Activated gamma-delta T cell treated with Interleukin-2 at 50 U/mL for 16 hours (primary cell): Measurements from ENCODE around the gene NEBL.
"Not testable (repeated sequence)": the region's sequence is repeated elsewhere in the genome, so short reads cannot be mapped to it uniquely, and the experiment has no call there.

Source experiments
- DNase-seq: peaks from one replicate; pipeline ENCODE4 v3.0.0-alpha.2; 2020

NEBL gene, protein sequence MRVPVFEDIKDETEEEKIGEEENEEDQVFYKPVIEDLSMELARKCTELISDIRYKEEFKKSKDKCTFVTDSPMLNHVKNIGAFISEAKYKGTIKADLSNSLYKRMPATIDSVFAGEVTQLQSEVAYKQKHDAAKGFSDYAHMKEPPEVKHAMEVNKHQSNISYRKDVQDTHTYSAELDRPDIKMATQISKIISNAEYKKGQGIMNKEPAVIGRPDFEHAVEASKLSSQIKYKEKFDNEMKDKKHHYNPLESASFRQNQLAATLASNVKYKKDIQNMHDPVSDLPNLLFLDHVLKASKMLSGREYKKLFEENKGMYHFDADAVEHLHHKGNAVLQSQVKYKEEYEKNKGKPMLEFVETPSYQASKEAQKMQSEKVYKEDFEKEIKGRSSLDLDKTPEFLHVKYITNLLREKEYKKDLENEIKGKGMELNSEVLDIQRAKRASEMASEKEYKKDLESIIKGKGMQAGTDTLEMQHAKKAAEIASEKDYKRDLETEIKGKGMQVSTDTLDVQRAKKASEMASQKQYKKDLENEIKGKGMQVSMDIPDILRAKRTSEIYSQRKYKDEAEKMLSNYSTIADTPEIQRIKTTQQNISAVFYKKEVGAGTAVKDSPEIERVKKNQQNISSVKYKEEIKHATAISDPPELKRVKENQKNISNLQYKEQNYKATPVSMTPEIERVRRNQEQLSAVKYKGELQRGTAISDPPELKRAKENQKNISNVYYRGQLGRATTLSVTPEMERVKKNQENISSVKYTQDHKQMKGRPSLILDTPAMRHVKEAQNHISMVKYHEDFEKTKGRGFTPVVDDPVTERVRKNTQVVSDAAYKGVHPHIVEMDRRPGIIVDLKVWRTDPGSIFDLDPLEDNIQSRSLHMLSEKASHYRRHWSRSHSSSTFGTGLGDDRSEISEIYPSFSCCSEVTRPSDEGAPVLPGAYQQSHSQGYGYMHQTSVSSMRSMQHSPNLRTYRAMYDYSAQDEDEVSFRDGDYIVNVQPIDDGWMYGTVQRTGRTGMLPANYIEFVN

DNA sequence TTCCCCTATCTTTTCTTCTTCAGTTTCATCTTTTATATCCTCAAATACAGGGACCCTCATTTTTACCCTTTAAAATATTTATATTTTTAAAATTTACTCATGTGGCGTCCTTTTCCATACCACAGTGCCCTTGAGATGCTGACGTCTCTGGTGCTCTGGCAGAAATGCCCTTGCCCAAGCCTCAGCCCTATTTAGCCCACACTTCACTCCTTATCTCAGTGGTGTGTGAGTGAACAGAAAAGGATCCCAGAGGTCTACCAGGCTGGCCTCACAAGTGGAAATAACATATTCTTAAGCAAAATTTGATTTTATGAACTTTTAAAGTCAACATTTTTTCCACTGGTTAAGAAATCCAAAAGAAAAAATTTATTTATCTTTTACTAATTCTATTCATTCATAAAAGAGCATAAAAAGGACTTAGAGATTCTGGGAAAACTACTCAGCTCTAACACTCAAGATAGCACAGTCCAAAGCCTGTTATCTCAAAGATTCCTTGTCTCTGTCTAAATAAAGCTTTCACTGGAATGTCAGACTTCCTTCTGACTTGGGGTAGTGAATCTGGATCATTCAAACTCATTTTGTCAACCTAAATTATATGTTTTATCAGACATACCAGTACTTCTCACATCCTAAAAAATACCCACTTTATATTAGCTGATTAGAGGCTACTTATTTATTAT is at the start of gene NEBL:
Gene NEBL (minus strand): TSS at position 166 of the 680 bp plus-strand sequence. CDS start 106 bp downstream, at position 60.
- DNase-seq, result no peak

DNA sequence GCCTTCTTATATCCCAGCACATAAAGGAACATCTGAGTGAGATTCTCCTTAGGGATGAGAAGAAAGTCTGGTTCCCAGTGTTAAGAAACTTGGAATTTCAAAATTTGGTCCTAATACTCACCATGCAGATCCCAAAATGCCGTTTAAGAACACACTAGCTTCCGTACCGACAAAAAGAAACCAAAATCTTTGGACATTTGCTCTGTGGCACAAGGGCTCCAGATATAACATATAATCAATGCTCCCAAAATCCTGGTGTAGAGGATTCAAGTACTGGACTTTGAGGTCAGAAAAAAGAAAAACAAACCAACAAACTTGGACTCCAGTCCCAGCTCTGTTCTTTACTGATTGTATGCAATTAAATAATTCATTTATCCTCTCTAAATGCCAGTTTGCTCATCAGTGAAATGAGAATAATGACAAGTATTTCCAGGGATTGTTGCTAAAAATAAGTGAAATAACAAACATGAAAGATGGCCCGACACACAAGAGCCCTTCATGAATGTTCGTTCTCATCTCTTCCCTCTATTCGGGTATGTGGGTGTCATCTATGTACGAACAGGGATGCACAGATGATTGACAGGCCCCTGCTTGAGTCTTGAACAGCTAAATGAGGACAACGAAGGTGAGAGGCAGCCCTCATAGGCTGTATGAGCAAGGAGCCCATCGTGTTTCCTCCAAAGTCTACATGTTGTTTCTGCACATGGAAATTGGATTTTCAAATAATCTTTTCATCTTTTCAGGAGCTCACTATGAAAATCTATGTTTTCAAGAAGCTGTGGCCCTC is 48.6 kb upstream of the NEBL start:
- DNase-seq, result no peak

DNA sequence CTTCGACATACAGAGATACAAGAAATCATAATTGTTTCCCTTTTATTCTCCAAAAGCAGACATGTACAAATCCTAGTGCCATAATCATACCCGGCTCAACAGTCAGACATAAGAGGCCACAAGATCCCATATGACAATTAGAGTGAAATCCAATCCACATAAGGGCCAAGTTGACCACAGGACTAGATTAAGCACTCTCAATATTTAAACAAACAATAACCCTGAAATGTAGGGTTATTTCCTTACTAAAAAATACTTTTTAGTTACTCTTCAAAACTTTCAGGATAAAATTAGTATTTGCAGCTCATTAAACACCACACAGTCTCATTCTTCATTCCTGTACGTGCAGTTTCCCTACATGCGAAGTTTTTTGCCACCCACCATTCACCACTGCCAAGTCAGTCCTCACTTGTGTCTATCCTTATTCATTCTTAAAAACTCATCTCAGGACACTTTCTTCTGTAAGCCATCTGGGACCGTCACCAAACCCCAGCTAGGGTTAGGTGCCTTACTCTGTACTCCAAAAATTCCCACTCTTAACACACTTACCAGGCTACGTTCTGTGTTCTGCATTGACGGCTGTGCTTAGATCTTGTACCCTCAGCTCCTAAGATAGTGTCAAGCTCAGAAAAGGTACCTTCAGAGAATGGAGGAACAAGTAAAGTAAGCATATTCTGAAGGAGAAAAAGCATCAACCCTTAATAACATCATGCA is 47.8 kb upstream of the NEBL start:
- DNase-seq, result no peak

DNA sequence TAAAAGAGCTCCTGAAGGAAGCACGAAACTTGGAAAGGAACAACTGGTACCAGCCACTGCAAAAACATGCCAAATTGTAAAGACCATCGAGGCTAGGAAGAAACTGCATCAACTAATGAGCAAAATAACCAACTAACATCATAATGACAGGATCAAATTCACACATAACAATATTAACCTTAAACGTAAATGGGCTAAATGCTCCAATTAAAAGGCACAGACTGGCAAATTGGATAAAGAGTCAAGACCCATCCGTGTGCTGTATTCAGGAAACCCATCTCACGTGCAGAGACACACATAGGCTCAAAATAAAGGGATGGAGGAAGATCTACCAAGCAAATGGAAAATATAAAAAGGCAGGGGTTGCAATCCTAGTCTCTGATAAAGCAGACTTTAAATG is 42.3 kb upstream of the NEBL start:
- DNase-seq, result not testable (repeated sequence)

DNA sequence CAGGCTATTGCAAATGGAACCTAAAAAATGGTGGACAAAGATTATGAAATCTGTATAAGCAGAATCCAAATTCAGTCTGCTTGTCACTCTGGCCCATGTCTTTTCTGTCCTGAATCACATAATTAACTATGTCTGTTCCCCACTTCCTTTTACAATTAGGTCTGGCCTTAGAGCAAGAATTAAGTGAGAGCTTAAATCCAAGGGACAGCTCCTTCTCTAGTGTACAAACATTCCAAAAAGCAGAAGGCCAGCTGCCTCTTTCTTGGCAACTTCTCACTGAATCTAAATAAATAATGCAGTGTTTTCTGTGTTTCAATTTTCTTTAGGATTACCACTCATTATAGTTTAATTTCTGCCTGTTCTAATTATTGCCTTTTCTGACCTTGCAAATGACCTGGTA is 39.3 kb upstream of the NEBL start:
- no peak for DNase-seq

DNA sequence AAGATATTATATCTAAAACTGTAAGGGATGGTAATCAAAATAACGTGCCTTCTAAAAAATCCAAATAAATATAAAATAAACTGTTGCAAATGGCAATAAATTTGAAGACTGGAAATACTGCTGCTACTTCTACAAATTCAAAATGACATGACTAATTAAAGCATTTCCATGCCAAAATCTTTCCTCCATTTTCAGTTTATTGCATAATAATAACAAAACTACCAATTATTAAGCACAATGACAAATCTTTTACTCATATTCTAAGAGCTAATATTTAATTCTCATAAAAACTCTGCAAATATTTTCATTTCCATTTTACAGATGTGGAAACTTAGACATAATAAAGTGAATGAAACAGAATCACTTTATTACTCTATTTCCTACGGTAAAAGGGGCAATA is 38.8 kb upstream of the NEBL start:
- DNase-seq, result no peak

DNA sequence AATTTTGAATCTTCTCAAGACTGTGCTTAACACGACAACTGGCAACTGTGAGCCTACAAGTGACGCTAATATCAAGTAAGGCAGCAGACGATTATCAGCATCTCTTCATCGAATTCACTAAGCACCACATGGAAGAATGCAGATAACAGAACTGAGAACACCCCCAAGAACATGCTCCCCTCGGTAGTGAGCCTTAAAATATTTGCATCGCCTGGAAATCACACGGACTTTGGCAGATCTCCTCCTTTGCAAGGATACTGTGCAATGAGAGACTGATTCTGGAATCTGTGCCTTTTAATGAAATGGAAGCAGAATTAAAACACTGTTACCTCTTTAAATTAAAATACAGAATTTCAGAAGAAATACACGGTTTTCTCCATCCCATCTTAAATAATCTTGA is 38.2 kb upstream of the NEBL start:
- DNase-seq, result no peak

DNA sequence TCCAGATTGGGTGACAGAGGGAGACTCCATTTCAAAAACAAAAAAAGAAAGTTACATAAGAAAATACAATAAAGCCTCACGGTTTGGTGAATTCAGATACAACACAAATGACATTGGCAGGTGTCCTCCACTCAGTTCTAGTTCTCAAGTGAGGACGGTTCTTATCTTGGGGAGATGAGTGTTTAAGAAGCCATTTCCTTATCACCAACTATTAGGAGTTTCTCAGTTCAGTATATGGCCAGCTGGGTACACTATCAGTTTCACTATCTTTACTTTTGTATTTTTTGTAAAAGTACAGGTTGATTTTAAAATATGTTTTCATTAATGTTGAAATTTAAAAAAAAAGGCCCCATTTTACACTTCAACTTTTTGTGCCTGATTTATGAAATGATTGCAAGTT is 36.6 kb upstream of the NEBL start:
- no peak for DNase-seq

DNA sequence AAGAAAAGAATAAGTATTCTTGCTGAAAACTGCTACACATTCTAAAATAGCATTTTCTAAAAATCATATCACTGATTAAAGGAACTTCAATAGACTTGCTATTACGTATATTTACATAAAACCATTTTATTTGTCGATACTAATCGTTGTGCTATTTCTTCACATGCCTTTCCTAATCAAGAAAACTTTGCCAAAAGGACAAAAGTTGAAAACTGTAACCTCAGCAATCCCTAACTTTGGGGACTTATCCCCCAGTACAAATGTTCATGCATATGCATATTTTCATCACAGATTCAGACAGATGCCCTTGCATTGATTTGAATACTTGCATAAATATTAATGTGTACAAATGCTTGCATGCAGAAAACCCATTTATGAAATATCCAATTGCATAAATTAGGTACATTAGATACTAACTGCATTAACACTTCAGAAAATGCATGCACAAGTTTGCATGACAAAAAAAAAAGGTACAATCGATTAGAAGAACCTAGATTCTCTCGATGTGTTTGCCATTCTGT is 35.6 kb upstream of the NEBL start:
- DNase-seq, result no peak

DNA sequence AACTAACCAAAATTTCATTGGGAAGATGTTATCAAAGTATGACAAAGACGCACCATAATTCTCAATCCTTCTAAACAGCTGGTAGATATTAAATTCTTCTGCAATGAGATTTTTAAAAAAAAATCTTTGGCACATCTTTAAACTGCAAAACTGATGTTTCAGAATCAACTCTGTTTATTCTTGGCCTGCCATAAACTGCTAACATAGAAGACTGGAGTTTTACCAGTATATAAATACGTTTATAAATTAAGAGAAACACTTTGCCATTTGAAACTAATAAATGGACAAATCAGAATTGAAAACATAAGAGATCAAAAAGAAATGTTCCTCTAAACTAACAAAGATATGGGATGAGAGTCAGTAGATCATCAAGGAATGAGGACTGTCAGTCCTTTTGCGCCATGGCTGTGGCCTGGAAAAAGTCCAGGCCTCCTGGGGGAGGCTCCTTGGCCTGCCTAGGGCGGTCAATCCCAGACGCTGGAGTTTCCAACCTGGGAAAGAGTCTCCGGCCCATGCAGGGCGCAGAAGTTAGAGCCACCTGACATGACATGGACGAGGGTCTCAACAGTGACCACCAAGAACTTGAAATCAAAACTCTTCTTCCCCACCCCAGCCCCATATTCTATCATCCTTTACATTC is 34.2 kb upstream of the NEBL start:
- no peak for DNase-seq

DNA sequence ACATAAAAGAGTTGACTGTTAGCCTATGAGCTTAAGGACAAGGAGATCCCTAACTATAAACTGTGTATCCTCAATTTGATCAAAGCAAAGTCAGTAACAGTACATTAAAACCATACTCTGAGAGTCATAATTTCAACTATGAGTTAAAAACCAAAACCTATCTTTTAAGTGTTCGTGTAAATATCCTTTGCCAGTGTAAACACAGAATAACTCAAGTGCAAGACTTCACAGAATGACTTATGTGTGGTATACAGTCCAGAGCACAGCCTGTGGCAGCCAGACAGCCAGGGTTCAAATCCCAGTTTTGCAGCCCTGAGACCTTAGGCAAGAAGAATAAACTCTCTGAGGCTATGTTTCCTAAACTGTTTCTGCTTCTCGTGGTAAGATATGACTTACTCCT is 30.3 kb upstream of the NEBL start:
- DNase-seq, result no peak

DNA sequence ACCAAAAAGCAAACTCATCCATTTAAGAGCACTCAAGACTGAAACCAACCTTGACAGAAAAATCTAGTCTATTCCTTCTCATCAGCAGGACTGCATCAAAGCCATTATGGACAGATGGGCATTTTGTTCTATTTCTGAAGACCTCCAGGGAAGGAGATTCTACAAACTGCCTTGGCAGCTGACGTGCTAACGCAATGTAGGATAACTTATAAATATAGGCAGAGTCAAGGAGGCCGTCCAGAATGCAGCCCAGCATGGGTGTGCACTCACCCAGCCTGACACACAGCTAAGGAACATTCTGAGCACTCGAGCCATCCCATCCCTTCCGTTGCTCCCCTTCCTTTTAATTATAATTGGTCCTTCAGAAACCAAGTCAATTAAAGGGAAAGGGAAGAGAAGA is 25.3 kb upstream of the NEBL start:
- no peak for DNase-seq

DNA sequence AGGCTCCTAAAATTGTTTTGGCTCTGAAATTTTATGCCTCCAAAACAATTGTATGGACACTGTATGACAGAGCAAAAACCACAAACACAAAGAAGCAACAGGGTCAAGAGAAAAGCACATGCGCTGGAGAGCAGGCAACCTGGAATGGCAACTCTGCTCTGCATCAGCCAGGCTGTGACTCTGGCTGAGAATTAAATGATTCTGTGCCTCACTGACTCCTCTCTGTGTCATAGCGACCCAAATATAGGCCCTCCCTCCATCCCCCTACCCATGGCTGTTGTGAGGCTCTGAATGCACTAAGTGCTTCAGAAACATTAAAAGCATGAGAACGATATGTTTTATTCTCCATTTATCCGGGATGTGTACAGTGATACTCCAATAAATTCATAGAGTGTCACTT is 24.9 kb upstream of the NEBL start:
- DNase-seq, result no peak

DNA sequence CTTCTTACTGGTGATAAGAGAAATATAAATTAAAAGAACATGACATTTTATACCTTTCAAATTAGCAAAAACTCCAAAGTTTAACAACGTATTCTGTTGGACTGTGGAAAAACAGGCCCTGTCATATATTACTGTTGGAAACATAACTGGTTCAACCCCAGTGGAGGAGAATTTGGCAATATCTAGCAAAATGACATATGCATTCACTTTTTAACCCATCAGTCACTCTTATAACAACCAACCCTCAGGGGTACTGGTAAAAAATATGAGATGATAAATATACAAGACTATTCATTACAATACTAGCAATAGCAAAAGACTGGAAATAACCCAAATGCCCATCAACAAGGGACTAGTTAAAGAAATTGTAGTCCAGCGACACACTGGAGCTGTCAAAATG is 22.9 kb upstream of the NEBL start:
- DNase-seq, result no peak

DNA sequence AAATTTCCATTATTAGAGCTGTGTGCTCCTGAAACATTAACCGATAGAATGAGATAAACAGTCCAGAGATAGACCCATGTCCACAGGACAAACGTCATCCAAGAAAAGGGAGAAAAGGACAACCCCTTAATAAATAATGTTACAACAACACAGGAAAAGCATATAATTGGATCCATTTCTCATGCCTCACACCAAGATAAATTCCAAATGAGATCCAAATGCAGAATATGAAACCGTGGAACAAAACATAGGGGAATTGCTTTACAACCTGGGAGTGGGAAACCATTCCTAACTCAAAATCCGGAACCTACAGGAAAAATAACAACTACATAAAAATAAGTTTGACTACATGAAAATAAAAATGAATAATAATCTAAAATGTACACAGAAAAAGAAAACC is 22.4 kb upstream of the NEBL start:
- DNase-seq, result no peak

DNA sequence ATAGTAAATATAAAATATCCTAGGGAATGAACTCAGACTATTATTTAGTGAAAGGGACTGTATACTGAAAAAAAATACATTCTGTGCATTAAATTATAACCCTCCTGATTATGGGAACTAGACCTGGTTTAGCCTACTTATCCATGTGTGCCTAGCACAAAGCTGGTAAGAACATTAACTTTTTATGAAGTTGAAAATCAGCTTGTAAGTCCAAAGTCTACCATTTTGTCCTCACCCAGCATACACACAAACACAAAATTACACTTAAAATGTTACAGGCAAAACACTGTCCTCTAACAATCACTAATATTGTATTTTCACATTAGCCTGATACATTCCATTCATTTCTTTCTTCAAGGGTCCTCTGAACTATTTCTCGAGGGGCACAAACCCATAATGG is 19.9 kb upstream of the NEBL start:
- DNase-seq, result no peak

DNA sequence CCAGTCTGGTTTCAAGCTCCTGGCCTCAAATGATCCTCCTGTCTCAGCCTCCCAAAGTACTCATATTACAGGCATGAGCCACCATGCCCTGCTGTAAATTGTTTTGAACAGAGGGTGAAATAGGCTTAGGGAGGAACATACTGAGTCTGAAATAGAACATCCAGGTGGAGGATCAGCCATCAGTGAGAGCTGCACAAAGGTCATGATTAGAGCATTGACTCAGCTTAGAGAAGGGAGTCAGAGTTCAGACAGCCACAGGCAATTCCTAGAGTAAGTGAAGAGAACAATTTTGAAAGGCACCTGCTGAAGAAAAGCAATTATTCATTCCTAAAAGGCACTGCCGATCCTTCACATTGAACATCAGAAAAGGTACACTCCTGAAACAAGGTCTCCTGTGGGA is 15.9 kb upstream of the NEBL start:
- no peak for DNase-seq

DNA sequence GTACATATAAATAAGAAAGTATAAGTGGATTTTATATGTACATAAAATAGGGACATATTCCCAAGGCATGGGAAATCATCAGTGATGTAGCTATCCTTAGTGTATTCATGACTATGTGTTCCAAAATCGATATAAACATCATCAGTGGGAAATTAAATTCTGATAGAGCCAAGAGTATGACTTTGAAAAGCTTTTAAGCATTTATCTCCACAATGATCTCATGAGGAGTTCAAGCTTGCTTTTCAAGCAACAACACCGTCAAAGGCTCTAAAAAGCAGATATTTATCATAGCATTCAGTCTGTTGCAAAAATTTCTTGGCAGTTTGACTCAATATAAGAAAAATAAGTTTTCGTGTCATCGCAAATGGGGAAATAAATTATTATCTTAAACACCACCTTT is 14.5 kb upstream of the NEBL start:
- DNase-seq, result no peak

DNA sequence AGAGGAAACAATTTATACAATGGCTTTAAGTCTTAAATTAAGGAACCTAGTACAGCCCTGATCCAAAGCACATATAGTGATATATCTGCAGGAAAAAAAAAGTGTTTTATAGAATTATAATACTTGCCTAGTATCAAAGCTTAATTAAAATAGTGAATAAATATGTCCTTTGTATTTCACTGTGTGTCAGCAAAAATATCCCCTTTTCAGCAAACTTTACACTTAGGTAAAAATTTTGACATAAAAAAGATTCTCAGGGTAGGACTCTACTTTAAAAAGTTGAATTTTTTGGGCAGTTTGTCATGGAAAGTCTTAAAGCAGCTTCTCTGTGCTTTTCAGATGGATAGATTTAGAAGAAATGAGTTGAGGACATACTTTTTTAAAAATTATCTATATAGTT is 12.7 kb upstream of the NEBL start:
- no peak for DNase-seq

DNA sequence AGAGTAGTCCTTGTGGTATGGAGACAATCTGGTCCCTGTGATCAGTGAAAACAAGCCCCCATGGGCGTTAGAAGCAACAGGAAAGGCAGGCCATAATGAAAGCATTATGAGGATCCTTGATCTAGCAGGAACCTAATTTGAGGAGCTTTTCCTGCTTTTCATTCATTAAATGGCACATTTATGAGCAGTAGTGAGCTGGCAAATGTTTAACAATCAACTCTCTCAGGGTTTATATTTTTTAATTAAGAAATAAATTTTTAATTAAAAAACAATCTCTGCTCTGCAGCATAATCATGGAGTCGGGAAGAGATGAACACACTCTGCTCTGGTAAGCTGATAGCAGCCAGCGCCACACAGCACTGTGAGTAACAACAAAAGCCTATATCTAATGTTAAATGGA is 11.3 kb upstream of the NEBL start:
- no peak for DNase-seq
